Skeletal muscle cell (primary cell): ENCODE data around the gene DNA2.
"Not testable (repeated sequence)": the region's sequence is repeated elsewhere in the genome, so short reads cannot be mapped to it uniquely, and the experiment has no call there.

Experiments used
- DNase-seq: peaks from one replicate; pipeline ENCODE4 v3.0.0-alpha.2; 2010; ENCODE audit warnings: low read depth
- H3K4me3 ChIP-seq: 2 replicates; pipeline ENCODE4 v1.5.1; 2011; ENCODE audit warnings: low read depth, mild to moderate bottlenecking, control low read depth, low read length, moderate library complexity

DNA2 gene

DNA sequence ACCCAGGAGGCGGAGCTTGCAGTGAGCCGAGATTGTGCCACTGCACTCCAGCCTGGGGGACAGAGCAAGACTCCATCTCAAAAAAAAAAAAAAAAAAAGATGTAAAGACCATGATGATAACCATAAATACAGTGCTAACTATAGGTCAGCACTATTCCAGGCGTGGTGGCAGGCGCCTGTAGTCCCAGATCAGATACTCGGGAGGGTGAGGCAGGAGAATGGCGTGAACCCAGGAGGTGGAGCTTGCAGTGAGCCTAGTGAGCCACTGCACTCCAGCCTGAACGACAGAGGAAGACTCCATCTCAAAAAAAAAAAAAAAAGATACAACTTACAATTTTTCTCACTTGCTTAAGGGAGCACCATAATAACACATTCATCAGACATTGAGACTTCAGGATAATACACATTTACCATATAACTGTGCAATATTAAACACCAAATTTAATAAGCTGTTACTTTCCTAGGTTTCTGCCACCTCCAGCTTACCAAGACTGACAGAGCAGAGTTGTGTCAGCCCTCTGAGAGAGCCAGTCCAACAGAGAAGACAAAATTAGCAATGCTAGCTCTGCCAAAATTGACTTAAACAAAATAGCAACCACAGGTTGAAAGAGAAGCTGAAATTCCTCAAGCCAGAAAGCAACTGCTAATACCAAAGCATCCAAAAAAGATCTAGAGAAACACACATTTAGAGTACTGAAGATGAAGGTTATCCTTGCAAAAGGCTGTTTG lies 8.2 kb downstream of the DNA2 start:
- no peak overlapping the region for H3K4me3 ChIP-seq
- no peak for DNase-seq

DNA sequence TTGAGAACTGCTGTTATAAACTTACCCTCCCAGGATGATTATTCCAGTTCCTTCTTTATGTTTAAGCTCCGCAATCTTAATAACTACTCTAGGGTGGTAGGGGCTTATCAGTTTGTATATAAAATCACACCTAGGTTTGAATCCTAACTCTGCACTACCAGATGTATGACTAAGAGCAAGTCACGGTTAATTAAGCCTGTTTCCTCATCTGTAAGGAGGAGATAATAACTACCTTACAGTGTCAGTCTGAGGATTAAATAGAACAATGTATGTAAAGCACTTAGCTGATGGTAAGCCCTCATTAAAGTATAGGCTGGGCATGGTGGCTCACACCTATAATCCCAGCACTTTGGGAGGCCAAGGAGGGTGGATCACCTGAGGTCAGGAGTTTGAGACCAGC lies 9.2 kb downstream of the DNA2 start:
- H3K4me3 ChIP-seq = no peak overlapping the region
- no peak for DNase-seq

GRCh38 chr10:68461032-68461431 lies 10.7 kb downstream of the DNA2 start:
- H3K4me3 ChIP-seq = no peak overlapping the region
- no peak for DNase-seq

DNA sequence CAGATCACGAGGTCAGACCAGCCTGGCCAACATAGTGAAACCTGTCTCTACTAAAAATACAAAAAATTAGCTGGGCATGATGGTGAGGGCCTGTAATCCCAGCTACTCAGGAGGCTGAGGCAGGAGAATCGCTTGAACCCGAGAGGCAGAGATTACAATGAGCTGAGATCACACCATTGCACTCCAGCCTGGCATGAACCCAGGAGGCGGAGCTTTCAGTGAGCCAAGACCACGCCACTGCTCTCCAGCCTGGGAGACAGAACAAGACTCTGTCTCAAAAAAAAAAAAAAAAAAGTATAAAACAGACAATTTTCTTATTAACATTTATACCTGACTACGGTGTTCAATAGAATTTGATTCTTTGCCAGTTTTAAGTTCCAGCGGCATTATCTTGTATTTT lies 22.1 kb downstream of the DNA2 start:
- not testable (repeated sequence) for H3K4me3 ChIP-seq, DNase-seq

DNA sequence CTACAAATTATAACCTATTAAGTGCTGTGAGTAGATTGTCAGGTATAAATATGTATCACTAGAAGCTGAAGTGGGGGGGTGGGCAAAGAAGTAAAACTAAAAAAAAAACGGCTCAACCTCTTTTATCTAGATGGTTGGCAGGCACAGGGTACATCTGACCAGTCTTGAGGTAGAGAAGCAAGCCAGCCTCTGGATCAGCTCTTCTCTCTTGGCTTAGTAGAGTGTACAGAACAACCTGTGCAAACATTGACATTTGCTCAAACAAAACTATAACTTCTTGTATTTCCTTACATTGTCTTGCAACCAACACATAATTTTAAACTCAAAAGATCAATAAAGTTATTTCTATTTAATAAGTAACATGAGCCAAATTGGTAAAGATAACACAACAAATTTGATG lies 25.6 kb downstream of the DNA2 start:
- no peak for DNase-seq
- H3K4me3 ChIP-seq = no peak overlapping the region

- no peak for DNase-seq
- no peak overlapping the region for H3K4me3 ChIP-seq
These were observed 28.8 kb downstream of the DNA2 start for GRCh38 chr10:68442971-68443370.

DNA sequence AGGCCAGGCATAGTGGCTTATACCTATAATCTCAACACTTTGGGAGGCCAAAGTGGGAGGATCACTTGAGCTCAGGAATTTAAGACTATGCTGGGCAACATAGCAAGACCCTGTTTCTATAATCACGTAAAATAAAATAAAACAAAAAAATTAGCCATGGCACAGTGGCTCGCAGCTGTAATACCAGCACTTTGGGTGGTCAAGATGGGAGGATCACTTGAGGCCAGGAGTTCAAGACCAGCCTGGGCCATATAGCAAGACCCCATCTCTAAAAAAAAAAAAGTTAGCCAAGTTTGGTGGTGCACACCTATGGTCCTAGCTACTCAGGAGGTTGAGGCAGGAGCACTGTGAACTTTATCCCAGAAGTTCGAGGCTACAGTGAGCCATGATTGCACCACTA lies 30.9 kb downstream of the DNA2 start:
- no peak for DNase-seq
- H3K4me3 ChIP-seq = no peak overlapping the region

DNA sequence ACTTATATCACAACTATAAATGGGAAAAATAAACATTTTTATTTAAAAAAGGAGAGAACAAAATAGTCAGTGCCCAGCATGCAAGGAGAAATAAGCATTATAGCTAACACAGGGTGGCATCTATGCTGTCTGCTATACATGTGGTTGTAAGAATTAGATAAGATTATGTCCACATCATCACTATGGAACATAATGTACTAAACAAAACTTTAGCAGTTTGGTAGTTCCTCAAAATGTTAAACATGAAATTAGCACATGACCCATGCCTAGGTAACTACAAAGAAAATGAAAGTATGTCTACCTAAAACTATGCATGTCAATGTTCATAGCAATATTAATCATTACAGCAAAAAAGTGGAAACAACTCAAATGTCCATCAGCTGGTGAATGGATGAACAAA lies 36.0 kb downstream of the DNA2 start:
- DNase-seq = no peak
- H3K4me3 ChIP-seq = no peak overlapping the region

GRCh38 chr10:68434657-68435056 lies 37.1 kb downstream of the DNA2 start:
- no peak for DNase-seq
- H3K4me3 ChIP-seq = no peak overlapping the region

DNA sequence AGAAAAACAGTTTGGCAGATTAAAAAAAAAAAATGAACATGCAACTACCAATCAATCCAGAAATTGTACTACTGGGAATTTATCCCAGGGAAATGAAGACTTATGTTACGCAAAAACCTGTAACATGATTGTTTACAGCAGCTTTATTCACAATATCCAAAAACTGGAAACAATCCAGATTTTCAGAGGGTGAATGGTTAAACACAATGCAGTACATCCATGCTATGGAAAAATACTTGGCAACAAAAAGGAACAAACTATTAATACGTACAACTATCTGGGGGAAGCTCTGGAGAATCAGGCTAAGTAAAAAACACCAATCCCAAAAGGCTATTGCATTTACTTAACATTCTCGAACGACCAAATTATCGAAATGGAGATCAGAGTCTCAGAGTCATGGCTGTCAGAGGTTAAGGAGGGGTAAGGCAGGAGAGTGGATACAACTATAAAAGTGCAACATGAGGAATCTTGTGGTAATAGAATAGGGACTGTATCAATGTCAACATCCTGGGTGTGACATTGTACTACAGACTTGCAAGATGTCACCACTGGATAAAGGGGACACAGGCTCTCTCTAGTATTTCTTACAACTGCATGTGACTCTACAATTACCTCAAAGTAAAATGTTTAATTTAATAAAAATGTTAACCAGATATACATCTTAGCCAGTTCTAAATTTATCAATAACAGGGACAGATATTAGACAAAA lies 43.2 kb downstream of the DNA2 start:
- H3K4me3 ChIP-seq = no peak overlapping the region
- DNase-seq = no peak

GRCh38 chr10:68424454-68425014 lies 47.2 kb downstream of the DNA2 start:
- no peak overlapping the region for H3K4me3 ChIP-seq
- DNase-seq = no peak

DNA sequence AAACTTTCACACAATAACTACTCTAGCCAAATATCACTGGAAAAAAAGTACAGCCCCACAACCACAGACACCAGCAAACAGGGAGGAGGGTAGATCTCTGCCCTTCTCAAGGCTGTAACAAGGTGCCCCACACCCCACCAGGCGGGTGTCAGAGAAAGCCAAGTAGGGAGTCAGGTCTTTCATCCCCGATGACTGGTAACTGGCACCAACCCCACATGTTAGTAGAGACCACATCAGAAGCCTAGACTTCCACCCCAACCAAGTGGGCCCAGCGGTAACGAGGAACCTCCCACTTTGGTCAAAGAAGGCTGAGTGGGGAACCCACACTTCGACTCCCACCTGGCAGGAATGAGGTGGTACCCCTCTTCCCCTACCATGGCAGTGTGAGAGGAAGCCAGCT lies 48.3 kb downstream of the DNA2 start:
- no peak for DNase-seq
- no peak overlapping the region for H3K4me3 ChIP-seq

GRCh38 chr10:68419376-68419775 lies 52.4 kb downstream of the DNA2 start:
- no peak overlapping the region for H3K4me3 ChIP-seq
- DNase-seq = no peak

DNA sequence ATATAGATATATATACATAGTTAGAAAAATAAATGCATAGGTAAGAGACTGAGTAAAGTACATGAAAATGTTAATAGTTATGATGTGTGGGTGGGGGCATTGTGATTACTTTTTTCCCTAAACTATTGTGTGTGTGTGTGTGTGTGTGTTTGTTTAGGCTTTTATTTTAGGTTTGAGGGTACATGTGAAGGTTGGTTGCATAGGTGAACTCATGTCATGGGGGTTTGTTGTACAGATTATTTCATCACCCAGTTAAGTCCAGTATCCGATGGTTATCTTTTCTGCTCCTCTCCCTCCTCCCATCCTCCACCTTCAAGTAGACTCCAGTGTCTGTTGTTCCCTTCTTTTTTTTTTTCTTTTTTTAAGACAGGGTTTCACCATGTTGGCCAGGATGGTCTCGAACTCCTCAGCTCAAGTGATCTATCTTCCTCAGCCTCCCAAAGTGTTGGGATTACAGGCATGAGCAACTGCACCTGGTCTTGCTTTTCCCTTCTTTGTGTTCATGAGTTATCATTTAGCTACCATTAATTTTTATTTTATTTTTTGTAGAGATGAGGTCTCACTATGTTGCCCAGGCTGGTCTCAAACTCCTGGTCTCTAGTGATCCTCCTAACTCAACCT lies 62.8 kb downstream of the DNA2 start:
- DNase-seq = no peak

DNA sequence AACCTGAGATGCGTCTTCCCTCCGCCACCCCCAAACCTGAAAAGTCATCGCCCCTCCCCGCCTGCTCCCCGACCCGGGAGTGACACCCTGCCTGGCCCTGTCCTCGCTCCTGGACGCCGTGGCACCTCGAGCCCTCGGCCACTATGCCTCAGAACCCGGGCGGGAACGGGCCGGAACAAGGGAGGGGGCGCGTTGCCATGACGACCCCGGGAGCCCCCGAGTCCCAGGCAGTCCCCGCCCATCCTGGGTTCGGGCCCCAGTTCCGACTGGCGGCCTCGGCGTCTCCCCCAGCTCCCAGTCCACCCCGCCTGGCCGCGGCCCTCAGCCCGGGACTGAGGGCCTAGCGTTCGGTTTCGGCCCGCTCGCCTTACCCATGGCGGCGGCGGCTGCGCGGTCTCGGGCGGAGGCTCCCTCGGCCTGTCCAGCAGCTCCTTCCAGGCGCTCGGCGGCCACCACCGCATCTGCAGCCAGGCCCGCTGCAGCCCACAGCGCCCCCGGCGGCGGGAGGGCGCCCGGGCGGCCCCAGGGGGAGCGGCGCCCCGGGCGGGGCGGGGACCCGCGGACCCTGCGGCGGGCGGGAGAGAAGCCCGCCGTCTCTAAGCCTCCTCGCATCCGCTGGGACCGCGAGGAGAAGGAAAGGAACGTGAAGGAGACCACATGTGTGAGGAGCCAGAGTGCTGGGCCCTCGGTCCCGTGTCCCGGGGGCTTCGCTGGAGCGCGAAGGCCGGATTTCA lies 64.8 kb downstream of the DNA2 start, which contains the start of gene RUFY2:
Gene RUFY2, minus strand, starts transcription at position 463 of the 734 bp plus-strand sequence. Its CDS starts 88 bp downstream, at position 375.
- peak within 1 kb of the TSS; percentile 86 for H3K4me3 ChIP-seq
- peak; percentile 16 for DNase-seq

More for the DNA sequence above, 62.8 kb downstream of the DNA2 start:
- H3K4me3 ChIP-seq = no peak overlapping the region

- peak overlapping the region; percentile 86 for H3K4me3 ChIP-seq
- DNase-seq = peak; percentile 26
These were observed 65.5 kb downstream of the DNA2 start for GRCh38 chr10:68406111-68406814.

DNA sequence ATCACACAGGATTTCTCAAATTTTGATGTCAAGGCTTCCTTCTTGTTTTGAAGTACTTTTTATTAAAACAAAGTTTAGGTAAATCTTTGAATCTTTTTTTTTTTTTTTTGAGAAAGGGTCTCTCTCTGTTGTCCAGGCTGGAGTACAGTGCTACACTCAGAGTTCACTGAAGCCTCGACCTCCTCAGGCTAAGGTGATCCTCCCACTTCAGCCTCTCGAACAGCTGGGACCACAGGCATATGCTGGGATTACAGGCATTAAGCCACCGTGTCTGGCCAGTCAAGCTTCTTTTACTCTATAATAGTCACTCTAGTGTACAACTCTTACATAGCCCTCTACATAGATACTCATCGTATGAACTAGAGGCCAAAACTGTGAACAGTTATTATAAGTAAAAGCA lies 68.1 kb downstream of the DNA2 start:
- DNase-seq = no peak

DNA sequence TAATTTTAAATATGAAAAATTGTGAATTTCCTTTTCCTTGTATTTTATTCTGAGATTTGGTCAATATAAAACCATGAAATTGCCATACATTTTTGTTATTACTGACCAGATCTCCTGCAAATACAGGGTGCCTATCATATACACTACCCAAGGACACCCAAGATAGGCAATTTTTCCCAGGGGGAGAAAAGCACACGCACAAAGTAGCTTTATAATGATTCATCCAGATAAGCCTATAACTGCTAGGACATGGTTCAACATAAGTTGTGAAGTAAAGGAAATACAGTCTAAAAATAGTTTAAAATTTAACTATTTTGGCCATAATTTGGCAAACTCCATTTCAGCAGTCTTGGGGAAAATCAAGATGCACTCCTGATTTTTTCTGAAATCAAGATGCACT lies 69.5 kb downstream of the DNA2 start:
- no peak for DNase-seq
- H3K4me3 ChIP-seq = no peak overlapping the region

More for the DNA sequence above, 68.1 kb downstream of the DNA2 start:
- no peak overlapping the region for H3K4me3 ChIP-seq

DNA sequence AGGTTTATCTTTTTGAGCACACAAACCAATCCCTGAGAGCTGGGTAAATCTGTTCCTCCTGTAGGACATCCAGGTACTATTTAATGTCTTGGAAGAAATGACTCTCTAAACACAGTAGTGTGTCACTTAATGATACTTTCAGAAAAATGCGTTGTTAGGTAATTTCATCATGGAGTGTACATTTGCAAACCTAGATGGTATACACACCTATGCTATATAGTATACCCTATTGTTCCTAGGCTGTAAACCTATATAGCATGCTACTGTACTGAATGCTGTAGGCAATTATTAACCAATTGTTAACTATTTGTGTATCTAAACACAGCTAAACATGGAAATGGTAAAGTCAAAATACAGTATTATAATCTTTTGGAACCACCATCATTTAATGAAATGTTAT lies 74.8 kb downstream of the DNA2 start:
- H3K4me3 ChIP-seq = no peak overlapping the region
- no peak for DNase-seq
